Measurements from ENCODE around the gene TOM1. TPM values are rescaled to one million over a fixed set of nuclear protein-coding genes. Genes with fewer than 3 reads are reported as not detected.
A peak's percentile ranks its signal among the peaks of the same experiment; 100 is the strongest.

Gene TOM1
- total and polyA plus RNA-seq, 2 of the 13 experiments (the other 11 are each of a cell fraction or from before 2014, with no cell fraction given) = 30.8 to 87.3 TPM

GRCh38 chr22:35328472-35328885 lies 28.8 kb downstream of the TOM1 start (continued):
- TF ChIP-seq ZNF564 (CRISPR knock-in tag; IDR thresholded peaks at IDR 0.05) (peak; percentile 77; the same call in 1 of the 2 replicates), ZNF737 (CRISPR knock-in tag; IDR thresholded peaks at IDR 0.05; ENCODE audit: borderline replicate concordance) (no peak), ZBTB26 (CRISPR knock-in tag; IDR thresholded peaks at IDR 0.05; ENCODE audit: borderline replicate concordance) (peak; percentile 85; the same call in 1 of the 2 replicates), ZSCAN31 (CRISPR knock-in tag; IDR thresholded peaks at IDR 0.05; ENCODE audit: low read depth) (peak; percentile 57; the same call in 1 of the 2 replicates), CSRNP1 (CRISPR knock-in tag; IDR thresholded peaks at IDR 0.05) (peak; percentile 80; the same call in 1 of the 2 replicates), NFRKB (IDR thresholded peaks at IDR 0.05) (no peak), FOSL2 (CRISPR knock-in tag; IDR thresholded peaks at IDR 0.05) (peak; percentile 89), CCDC6 (CRISPR knock-in tag; IDR thresholded peaks at IDR 0.05) (peak; percentile 69; the same call in 1 of the 2 replicates), AHR (CRISPR knock-in tag; IDR thresholded peaks at IDR 0.05) (peak; percentile 89; the same call in 1 of the 2 replicates), SRF (IDR thresholded peaks at IDR 0.05; ENCODE audit: low read depth, low read length) (no peak), RARA (CRISPR knock-in tag; IDR thresholded peaks at IDR 0.05) (peak; percentile 96), CHD2 (IDR thresholded peaks at IDR 0.05; ENCODE audit: low read depth, low read length) (peak; percentile 40; the same call in 1 of the 2 replicates), RARG (CRISPR knock-in tag; IDR thresholded peaks at IDR 0.05; ENCODE audit: low read depth) (no peak), HES4 (CRISPR knock-in tag; IDR thresholded peaks at IDR 0.05; ENCODE audit: borderline replicate concordance) (no peak), CBFB (CRISPR knock-in tag; IDR thresholded peaks at IDR 0.05) (peak; percentile 89), ZNF362 (CRISPR knock-in tag; IDR thresholded peaks at IDR 0.05; ENCODE audit: borderline replicate concordance) (peak; percentile 70; the same call in 1 of the 2 replicates), ZNF780A (CRISPR knock-in tag; IDR thresholded peaks at IDR 0.05) (no peak), ZNF383 (CRISPR knock-in tag; IDR thresholded peaks at IDR 0.05; ENCODE audit: borderline replicate concordance) (no peak), ERF (CRISPR knock-in tag; IDR thresholded peaks at IDR 0.05) (peak; percentile 96), ZNF44 (CRISPR knock-in tag; IDR thresholded peaks at IDR 0.05) (no peak), ZNF761 (CRISPR knock-in tag; conservative IDR thresholded peaks at IDR 0.05) (peak; percentile 90), IKZF1 (IDR thresholded peaks at IDR 0.05) (no peak), SOX5 (CRISPR knock-in tag; IDR thresholded peaks at IDR 0.05; ENCODE audit: borderline replicate concordance) (peak; percentile 91), SMAD3 (CRISPR knock-in tag; IDR thresholded peaks at IDR 0.05) (peak; percentile 78), MBD4 (IDR thresholded peaks at IDR 0.05; ENCODE audit: borderline replicate concordance, low read length) (no peak), TCF7L2 (IDR thresholded peaks at IDR 0.05; ENCODE audit: low read depth, low read length) (no peak), ZNF317 (CRISPR knock-in tag; IDR thresholded peaks at IDR 0.05) (peak; percentile 61; the same call in 1 of the 2 replicates)
- TF ChIP-seq, protein P1, sequence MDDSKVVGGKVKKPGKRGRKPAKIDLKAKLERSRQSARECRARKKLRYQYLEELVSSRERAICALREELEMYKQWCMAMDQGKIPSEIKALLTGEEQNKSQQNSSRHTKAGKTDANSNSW (CRISPR knock-in tag; IDR thresholded peaks at IDR 0.05; ENCODE audit: borderline replicate concordance) = no peak
